Measurements from ENCODE around the gene C8G.

The C8G gene

DNA sequence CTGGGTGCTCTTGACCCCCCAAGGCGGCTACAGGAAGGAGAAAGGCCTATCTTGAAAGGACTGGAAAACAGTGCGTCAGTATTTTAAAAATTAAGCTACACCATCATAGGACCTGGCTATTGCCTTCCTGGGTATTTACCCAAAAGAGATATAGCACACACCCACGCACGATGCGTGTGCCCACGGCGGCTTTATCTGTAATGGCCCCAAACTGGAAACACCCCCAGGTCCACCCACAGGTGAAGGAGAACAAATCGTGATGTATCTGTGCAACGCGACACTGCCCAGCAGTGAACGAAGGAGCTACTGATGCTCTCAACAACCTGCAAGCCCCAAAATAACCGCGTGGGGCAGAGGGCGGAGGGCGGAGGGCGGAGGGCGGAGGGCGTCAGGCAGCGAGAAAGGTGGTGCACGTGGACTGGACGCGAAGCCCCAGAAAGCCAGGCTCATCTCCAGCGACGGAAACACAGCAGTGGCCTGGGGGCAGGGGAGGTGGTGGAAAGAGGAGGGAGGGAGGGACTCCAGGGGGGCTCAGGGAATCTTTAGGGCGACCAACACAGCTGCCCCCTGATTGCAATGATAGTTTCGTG lies 19.9 kb downstream of the C8G start:
- H3K4me3 ChIP-seq (ENCODE audit: low read depth, low read length): no peak overlapping the region
- TF ChIP-seq, protein P1, sequence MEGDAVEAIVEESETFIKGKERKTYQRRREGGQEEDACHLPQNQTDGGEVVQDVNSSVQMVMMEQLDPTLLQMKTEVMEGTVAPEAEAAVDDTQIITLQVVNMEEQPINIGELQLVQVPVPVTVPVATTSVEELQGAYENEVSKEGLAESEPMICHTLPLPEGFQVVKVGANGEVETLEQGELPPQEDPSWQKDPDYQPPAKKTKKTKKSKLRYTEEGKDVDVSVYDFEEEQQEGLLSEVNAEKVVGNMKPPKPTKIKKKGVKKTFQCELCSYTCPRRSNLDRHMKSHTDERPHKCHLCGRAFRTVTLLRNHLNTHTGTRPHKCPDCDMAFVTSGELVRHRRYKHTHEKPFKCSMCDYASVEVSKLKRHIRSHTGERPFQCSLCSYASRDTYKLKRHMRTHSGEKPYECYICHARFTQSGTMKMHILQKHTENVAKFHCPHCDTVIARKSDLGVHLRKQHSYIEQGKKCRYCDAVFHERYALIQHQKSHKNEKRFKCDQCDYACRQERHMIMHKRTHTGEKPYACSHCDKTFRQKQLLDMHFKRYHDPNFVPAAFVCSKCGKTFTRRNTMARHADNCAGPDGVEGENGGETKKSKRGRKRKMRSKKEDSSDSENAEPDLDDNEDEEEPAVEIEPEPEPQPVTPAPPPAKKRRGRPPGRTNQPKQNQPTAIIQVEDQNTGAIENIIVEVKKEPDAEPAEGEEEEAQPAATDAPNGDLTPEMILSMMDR (IDR thresholded peaks at IDR 0.05; ENCODE audit: borderline replicate concordance, insufficient read depth, low read depth, low read length): no peak

DNA sequence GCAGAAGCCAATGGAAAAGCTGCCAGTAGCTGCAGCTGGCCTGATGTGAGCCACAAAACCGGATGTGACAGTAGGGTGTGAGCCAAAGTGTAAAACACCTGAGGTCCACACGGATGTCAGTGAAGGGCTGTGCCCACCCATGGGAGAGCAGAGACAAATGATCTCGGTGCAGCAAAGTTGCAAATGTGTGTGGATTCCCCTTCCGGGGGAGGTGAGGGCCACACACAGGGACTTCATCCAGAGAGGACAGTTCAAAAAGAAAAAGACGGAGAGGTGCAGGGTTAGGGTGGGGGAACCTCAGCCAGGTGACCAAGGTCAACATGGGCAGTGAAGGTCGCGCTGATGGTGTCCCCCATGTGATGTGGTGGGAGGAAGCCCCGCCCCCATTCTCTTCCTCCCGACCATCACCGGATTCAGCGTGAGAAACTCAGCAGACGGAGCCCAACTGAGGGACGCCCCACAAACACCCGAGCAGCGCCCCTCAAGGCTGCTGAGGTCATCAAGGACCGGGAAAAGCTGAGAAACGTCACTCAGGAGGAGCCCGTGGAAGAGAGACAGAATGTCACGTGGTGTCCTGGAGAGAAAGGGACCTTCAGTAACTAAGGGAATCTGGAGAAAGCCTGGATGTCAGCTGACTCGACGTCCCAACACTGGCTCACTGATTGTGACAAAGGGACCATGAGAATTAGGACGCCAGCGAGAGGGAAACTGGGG lies 20.9 kb downstream of the C8G start:
- no peak overlapping the region for H3K4me3 ChIP-seq (ENCODE audit: low read depth, low read length)
- TF ChIP-seq, protein P1 (IDR thresholded peaks at IDR 0.05; ENCODE audit: borderline replicate concordance, insufficient read depth, low read depth, low read length): no peak

DNA sequence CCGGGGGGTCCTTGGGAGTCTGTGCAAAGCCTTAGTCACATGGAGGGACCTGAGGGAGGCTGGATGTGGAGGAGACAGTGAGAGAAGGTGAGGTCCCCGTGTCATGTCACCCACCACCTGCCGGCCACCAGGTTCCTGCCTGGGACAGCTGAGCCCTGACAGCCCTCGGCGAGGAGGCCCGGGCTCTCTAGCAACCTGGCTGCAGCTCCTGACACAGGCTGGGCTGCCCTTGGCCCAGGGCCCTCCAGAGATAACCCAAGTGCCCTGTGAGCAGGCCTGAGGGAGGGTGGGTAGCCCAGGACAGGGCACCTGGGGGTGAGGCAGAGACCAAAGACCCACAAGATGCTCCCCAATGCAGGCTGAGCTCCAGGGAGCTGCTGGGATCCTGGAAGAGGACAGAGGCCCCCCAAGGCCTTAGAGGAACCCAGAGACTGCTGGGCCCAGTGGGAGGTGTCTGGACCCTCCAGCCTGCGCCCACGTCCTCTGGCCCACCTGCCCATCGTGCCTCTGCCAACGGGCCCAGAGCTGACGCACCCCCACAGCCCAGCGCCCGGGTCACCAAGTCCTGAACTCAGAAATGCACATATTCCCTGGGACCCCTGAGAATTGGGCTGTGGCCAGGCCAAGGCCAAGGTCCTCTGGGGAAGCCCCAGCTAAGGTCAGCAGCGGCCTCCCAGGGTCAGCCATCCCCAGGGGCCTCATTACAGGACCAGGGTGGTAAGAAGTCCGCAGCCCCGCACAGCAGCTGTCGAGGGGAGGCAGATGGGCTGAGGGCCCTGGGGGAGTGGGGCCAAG lies 23.5 kb downstream of the C8G start:
- no peak overlapping the region for H3K4me3 ChIP-seq (ENCODE audit: low read depth, low read length)
- TF ChIP-seq, protein P1 (IDR thresholded peaks at IDR 0.05; ENCODE audit: borderline replicate concordance, insufficient read depth, low read depth, low read length): no peak

DNA sequence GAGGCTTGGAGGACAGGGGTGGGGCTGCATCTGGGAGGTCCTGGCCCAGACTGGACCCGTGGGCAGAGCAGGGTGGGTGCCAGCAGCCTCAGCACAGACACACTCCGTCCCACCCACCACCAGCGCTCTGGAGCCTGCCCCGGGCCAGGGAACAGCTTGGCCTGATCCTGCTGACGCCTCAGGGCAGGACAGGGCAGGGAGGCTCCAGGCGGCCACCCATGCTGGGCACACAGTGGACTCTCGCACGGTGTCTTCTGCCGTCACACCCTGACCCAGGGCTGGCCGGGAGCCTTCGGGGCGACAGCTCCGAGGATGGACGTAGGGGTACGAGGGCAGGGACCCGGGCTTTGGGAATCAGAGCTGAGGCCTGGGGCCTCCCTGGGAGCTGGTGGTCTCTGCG lies 24.1 kb downstream of the C8G start:
- TF ChIP-seq, protein P1 (IDR thresholded peaks at IDR 0.05; ENCODE audit: borderline replicate concordance, insufficient read depth, low read depth, low read length): no peak
- no peak overlapping the region for H3K4me3 ChIP-seq (ENCODE audit: low read depth, low read length)

DNA sequence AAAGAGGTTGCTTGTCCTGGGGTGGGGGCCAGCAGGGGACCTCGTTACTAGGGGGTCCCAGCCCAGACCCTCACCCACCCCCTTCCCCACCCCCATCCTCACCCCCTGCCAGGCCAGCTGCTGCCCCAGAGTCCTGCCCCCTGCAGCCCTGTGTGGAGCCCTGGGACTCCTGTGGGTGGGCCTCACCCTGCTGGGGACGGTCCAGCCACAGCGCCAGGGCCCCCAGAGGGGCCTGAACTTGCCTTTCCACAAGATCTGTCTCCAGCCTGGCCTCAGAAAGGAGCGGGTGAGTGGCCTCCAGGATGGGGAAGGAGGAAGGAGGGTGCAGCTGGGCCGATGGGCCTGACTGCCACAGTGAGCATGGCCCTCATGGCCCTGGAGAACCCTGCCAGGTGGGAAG lies 24.7 kb downstream of the C8G start:
- no peak overlapping the region for H3K4me3 ChIP-seq (ENCODE audit: low read depth, low read length)
- TF ChIP-seq, protein P1 (IDR thresholded peaks at IDR 0.05; ENCODE audit: borderline replicate concordance, insufficient read depth, low read depth, low read length): no peak

DNA sequence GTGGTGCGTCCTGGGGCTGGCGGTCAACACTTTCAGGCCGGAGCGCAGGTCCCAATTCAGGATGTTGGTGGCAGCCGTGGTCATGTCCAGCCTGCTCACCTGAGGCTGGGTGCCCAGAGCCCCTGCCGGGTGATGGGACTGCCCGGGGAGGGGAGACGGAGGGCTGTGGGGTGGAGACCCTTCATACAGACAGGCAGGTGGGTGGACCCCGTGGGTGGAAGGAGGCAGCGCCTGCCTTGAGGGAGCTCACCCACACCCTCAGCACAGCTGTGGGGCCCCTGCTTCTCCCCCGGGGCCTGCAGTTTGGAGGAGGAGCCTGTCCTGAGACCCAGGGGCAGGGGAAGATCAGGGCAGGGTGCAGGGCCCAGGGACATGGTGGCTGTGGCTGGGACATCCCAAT lies 25.3 kb downstream of the C8G start:
- H3K4me3 ChIP-seq (ENCODE audit: low read depth, low read length): no peak overlapping the region
- TF ChIP-seq, protein P1 (IDR thresholded peaks at IDR 0.05; ENCODE audit: borderline replicate concordance, insufficient read depth, low read depth, low read length): no peak
